ENCODE data around the gene MYOF. TPM values are rescaled to one million over a fixed set of nuclear protein-coding genes. Genes with fewer than 3 reads are reported as not detected.
"Not testable (repeated sequence)": the region's sequence is repeated elsewhere in the genome, so short reads cannot be mapped to it uniquely, and the experiment has no call there.

MYOF gene
- total RNA-seq, 1 donor from 2014 or later = 109 TPM

DNA sequence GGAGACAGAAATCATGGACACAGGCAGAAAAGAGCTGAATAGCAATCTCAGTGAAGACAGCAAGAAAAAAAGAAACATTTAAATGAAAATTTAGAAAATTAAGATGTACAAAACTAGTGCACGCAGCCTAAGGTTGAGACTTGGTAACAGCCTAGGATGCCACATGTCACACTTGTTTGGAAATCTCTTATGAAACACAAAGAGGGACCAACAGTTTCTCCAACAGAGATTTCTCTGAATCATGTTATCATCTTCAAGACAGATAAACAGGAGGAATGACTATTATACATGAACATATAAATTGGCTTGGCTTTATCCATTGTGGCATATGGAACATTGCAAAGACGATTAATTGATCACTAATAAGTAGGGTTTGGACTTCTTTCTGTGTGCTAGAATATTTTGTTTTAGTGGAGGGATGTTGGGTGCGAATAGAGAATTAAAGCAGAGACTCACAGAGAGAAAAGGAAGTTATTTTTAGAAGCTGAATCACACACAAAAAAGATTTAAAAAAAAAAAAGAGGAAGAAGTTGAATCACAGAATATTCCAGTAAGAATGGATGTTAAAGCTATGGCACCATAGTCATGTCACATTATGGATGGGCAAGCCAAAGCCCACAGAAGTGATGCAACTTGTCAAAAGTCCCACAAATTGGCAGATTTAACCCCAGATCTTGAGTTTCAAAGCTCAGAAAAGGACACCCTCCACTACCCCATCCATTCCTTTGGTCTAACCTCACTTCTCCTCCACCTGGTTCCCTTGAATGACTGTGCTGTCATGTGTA, 91.6 kb downstream of the MYOF start:
- DNase-seq (ENCODE audit: low spot score) = no peak

DNA sequence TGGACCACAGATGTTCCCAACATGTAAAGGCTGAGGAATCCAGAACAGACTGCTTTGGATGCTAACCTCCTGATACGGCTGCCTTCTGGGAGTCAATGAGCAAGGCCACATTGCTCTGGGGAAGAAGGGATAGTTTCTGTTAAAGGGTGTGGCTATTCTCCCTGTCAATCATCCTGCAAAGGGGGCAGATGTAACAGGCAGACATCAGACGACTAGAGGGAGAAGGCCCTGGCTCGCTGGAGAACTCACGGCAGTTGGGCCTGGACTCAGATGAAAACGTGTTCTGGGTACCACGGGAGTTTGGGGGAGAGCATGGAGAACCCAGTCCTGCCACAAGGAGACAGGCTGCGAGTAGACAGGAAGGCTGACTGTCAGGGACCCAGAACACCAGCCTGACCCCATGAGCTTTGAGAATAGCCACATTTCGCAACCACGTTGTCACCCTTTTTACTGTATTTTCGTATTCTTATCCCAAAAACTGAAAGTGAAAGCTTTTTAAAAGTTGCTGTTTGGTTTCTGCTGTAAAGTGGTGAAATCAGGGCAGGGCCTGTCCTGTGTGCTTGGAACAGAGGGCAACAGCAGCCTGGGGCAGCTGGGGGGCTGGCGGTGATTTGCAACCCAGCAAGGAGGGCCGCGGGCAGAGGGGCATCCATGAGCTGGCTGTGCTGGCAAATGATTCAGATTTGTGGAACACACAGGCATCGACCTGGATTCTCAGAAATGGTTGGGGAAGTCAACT, 95.3 kb downstream of the MYOF start:
- DNase-seq (ENCODE audit: low spot score) = no peak

DNA sequence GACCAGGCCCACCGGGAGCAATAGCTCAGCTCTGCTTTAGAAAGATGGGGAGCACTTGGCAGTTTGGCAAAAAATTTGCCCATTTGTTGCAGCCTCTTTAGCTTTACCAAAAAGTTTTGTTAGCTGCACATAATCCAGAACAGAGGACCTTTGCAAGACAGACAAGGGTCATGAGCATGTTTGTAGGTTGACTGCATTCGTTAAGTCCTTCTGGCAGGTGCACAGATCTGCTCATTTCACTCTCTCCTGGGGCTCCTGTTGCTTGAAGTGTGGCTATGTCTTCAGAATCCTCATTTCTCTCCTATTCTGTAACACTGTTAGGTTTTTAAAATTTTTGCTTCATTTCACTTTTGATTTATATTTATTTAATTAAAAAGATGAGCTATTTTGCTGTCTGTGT, 96.8 kb downstream of the MYOF start:
- no peak for DNase-seq (ENCODE audit: low spot score)

DNA sequence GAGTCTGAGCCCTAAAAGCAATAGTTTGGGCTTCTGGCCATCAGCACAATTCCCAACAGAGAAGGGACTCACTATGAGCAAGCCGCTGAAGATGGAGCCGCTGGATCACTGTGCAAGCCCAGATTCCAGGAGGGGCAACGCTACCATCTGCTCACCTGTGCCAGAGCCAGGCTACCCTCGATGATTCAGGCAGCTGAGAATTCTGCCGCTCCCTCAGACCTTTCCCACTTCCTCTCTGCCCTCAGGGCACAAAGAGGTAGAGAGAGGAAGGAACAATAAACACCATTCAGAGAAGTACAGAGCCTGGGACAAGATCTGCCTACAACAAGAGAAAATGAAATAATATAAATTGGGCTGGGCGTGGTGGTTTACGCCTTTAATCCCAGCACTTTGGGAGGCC, 98.1 kb downstream of the MYOF start:
- no peak for DNase-seq (ENCODE audit: low spot score)

DNA sequence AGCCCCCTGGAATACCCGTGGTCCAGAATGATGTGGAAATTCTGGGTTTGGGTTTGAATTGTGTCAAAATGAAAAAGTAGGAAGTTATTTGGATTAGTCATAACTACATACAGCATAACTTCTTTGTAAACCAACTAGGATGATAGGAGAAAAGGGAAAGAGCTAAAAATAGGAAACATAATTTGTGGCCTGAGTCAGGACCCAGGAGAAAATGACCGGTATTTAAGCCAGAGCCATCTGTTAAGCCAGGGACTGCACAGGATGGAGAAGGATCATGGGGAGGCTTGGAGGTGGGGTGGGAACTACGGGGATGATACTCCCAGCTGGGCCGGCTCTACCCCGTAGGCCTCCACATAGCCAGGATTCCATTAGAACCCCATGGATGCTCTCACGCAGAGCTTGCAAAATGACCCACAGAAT, 98.6 kb downstream of the MYOF start:
- DNase-seq (ENCODE audit: low spot score) = peak; percentile 52

DNA sequence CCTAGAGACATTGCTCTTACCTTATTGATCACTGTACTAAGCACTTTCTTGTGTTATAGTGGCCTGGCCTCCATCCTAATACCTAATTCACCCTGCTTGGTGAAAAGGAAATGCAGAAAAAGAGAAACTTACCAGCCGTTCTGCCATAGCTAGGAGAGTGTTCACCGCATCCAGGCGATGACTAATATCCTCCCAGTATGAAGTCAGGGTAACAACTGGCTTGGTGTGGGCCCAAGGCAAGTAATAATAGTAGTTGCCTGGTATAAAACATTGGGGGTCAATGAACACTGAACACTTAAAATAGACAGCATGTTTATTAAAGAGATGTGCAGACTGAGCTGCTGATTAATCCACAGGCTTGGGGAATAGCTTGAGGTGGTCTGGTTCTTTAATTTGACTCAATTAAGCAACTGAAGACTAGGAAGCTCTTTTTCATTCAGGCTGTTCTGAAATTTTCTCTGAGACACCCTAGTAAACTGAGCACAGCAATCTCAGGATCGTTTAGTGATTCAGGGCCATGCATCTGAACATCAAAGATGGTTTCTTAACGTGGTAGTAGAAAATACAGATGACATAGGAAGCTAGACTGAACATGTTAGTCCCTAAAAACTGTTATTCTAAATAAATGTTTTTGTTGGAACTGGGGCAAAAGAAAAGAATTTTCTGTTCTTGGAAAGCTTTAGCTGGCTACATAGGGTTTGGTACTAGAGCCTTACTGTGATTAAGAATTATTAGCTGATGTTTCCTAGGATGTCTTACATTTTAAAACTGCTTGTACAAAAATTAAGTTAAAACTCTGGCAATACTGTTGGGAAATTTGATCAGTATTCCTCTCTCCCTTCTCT, 102.2 kb downstream of the MYOF start:
- DNase-seq (ENCODE audit: low spot score) = peak; percentile 47

DNA sequence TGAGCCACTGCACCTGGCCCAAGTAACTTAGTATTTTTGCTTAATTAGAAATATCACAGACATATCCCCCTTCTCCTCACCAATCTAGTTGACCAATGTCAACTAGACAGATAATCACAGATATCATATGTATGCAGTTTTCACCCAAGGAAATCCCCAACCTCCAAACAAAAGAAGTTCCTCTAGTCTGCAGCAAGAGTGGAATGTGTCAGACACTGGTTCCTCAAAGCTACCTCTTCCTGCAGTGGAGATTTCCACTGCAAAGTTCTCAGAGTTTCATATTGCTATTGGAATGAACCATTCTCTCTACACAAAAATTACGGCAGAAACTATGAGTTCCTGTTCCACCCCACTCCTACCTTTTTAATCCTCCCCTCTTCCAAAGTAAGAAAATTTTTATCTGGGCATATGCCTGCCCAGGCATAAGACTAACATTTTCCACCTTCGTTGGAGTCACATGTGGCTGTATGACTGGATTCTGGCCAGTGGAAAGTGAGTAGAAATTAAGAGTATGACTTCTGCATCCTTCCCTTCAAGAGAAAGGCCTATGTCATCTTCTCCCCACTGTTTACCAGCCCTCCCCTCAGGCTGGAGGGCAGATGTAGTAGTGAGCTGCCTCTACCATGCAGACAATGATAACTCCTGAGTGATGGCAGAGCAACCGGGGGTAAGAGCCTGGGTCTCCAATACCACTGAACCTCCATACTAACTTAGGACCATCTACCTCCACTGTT, 103.0 kb downstream of the MYOF start:
- DNase-seq (ENCODE audit: low spot score) = no peak

DNA sequence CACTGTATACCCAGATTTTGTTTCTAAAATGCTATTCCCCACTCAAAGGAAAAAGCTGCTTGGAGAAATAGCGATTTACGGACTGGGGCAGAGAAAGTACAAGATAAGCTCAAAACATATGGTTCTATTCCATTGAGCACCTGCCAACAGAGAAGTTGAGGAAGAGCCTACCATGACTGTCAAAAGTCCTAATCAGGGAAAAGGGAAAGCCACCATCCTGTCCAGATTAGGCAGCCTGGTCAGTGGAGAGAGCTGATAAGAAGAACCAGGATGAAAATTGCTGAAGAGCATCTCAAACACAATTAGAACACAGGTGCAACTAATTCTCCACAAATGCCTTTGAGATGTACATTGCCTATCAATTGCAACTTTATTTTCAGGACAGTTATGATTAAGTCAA, 104.1 kb downstream of the MYOF start:
- DNase-seq (ENCODE audit: low spot score) = no peak

DNA sequence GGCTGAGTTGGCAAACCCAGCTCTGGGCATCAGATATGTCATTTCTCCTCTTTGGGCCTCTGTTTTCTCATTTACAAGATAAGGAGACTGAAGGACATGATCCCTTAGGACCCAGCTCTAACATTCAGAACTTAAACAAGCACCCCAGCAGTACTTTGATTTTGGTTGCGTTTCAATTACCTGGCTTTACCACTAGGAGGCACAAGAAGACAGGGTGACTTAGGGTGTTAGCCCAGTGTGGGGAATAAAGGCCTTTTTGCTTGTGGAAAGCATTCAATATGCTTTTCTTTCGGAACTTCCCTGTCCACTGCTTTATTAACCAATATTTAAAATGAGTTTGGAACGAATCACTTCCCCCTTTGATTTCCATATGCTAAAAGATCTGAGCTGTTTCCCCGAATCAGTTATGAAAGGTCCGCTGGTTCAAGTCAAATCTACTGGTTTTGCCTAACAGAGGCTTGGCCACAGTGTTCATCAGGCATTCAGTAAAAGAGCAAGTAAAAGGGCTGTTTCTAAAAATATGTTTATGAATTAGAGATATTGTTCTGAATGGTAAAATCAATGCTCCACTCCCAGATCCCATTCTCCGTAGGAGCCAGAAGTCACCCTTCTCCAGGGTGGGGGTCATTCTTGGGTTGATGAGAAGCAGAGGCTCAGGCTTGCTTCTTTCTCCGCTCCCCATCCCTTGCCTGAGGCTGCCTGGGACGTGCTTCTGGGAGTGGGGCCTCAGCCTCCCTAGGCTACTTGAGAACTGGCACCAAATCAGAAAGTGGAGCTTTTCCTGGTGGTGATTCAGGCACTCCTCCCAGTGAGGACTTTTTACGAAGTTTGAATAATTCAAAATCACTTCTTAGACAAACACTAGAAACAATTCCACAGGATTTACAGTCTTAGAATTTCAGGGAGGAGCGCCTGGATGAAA, 105.5 kb downstream of the MYOF start:
- peak; percentile 98 for DNase-seq (ENCODE audit: low spot score)

DNA sequence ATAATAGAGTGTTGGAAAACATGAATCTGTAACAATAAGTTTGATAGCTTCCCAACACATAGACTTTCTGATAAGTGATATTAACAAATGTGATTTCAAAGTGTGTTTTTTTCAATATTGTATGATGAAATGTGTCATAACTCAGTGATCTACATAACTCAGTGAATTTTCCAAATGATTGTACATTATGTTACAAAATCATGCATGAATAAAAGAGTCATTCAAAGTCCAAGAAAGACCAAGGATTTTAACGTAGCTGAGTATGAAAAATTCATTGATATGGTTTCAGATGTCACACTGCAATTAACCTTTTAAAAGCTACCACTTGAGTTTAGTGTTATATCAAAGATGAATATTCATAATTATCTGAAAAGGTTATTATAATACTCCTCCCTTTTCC, 111.2 kb downstream of the MYOF start:
- DNase-seq (ENCODE audit: low spot score) = no peak

DNA sequence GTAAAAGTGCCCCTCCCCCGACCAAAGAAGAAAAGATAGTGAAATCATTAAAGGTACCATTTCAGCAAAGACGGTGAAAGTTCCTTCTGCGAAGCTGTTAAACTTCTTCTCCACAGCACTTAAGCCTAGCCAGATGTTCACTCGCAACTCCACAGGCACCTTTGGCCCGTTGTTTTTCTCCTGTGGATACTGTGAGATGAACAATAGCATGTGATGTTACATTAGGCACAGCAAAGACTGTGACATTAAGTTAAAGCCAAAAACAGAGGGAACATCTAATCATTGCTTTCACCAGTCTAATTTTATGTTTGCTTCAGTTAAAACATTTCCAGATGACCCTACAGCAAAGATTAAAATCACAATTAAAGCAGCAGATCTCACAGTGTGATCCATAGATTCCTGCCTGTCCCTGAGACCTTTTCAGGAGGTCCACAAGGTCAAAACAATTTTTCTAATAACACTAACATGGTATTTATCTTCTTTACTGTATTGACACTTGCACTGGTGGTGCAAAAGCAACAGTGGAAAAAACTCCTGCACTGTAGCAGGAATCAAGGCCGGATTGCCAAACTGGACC, 112.5 kb downstream of the MYOF start:
- no peak for DNase-seq (ENCODE audit: low spot score)

DNA sequence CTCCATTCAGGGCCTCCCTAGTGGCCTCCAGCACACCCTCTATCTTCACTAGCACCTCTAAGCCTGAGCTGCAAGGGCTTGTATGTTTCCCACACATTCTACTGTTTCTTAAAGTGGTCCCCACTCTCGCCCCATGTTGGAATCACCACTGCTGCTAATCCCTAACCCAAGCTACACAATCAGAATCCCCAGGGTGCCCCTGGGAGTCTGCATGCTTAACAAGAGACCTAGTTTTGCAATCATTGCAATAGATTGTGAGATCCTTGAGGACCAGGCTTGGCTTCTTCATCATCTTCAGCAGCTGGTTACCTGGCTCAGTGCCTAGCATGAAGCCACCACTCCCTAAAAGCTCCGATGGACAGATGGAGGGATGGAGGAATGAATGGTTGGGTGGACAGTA, 113.9 kb downstream of the MYOF start:
- no peak for DNase-seq (ENCODE audit: low spot score)

DNA sequence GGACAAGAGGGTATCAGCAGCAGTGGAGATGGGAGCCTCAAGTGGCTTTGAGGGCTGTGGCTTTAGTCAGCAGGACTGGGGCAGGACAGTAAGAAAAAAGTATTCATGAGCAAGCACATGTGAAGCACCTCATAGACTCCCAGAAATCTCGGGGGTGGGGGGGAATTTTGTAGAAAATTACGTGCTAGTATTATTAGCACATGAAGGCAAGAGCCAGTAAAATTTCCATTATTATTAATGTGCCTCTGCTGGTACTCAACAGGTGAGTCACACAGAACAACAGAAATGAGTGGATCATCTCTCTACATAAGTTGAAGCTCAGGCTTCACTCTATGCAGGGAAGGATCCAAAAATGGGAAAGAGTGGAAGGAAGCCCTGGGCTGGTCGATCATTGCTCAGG, 114.5 kb downstream of the MYOF start:
- no peak for DNase-seq (ENCODE audit: low spot score)

DNA sequence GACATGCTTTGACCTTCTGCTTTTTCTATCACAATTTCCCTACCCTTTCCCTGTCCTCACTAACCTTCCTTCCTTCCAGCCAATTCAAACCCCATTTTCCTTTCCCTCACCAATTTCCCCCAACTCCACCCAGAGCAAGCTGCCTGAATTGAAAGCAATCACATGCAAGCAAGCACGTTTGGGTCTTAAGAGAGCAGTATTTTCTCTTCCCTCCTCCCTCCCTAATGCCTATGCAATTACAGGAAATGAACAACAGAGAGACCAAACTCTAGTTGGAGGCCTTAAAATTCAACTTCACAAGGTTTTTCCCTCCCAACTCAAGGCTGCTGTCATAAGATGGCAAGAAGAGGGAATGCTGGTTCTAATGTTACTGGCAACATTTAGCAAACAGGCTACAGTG, 117.2 kb downstream of the MYOF start:
- no peak for DNase-seq (ENCODE audit: low spot score)

DNA sequence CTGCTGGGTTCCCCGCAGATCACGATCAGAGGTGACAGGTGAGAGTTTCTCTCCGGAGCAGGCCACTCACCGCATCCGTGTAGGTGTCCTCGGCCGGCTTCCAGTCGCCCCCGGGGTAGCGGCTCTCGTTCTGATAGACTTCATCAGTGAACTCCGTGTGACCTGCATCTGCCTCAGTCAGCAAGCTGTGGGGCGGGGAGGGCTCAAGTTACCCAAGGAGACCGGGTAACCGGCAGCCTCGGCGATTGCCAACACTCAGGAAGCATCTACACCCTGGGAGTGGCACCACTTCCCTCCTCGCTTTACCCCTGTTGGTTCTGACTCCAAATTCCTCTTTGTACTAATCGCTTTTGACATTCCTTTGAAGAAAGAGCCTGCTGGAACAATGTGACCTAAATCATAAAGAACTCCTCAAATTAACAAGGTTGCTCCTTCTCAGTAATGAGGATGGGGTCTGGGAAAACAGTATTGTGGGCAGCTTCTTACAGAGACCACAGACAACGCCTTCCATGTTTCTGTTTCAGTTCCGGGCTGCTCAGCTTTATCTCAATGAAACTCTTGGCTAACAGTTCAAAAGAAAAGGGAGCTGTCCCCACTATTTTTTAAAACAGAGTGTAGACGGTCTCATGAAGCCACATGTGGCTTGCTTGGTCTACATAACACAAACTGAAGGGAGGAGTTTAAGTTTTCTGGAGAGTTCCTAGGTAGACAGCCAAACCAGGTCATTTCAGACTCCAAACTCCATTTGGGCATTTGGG, 118.1 kb downstream of the MYOF start:
- DNase-seq (ENCODE audit: low spot score) = peak; percentile 33

DNA sequence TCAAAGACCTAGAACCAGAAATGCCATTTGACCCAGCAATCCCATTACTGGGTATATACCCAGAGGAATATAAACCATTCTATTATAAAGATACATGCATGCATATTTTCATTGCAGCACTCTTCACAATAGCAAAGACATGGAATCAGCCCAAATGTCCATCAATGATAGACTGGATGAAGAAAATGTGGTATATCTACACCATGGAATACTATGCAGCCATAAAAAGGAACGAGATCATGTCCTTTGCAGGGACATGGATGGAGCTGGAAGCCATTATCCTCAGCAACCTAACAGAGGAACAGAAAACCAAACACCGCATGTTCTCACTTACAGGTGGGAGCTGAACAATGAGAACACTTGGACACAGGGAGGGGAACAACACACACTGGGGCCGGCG, 123.7 kb downstream of the MYOF start:
- DNase-seq (ENCODE audit: low spot score) = not testable (repeated sequence)

DNA sequence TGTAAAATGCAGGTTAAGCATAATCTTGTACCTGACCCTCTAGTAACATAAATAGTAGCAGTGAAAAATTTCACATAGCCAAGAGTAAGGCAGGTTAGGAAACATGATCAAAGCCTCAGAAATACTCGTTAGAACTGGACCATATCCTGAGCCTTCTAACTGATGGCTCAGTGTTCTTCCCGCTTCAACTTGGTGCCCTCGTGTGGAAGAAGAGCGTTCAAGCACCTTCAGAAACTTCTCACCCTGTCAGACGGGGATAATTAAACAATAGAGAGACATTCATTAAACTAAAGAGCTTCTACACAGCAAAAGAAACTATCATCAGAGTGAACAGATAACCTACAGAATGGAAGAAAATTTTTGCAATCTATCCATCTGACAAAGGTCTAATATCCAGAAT, 124.5 kb downstream of the MYOF start:
- no peak for DNase-seq (ENCODE audit: low spot score)

DNA sequence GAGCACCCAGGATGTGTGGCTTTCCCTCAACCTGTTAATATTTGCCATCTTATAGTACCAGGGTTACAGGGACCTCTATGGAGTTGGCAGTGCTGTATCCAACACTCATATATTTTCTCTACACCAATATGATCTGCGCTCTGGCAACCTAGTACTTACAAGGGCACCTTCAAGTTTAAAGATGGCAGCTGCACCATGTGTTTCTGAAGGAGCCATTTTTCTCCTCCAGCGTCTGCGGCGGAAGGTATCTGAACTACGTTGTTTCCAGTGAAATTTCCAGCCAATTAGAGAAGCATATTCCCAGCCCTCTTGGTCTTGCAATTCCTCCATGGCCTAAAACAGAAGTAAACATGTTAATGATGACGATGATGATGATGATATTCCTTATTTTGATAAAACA, 125.6 kb downstream of the MYOF start:
- no peak for DNase-seq (ENCODE audit: low spot score)

DNA sequence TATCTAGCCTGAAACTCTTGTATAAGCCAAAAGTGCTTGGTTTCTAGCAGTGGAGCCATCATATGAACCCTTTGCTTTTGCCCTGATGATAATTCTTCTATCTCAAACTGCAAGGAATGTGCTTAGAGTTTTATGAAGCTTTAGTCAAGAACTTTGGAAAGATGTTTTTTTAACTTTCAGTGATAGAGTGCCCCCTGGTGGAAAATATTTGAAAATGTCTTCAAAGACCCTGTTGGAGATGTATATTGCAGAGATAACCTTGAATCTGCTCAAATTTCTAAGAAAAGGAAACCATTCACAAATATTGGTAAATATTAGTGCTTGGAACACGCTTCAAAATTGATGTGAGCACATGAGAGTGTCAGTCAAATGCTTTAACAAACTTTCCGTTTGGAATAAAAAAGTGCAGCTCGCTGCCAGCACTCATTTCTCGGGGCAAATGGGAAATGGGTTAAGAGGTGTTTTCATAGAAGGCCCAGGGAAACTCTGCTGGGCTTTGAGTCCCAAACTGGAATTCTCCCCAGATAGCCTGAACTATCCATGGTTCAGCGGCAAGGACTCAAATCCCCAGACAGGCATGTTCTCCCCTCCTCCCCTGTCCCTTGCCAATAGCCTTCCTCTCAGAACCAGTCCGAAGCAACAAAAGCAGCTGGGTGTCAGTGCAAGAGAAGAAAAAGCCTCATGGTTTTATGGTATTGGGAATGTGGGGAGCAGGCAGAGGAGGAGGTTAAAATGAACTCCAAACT, 129.3 kb downstream of the MYOF start:
- peak; percentile 75 for DNase-seq (ENCODE audit: low spot score)
